Fibroblast of skin of left quadriceps (primary cell): ENCODE measurements around the gene LRRK2.
"Not testable (repeated sequence)": the region's sequence is repeated elsewhere in the genome, so short reads cannot be mapped to it uniquely, and the experiment has no call there.

ENCODE experiments used
- DNase-seq, 2 experiments: peaks; one replicate each; pipeline ENCODE4 v3.0.0-alpha.2; 2013; ENCODE audit warnings: low read depth in 2 of 2

LRRK2 gene

GRCh38 chr12:40224439-40225291 is at the start of gene LRRK2:
Gene LRRK2 (plus strand): TSS chr12:40224997. CDS start chr12:40225132, 135 bp downstream.
- DNase-seq: peak; percentile 27 to 34

DNA sequence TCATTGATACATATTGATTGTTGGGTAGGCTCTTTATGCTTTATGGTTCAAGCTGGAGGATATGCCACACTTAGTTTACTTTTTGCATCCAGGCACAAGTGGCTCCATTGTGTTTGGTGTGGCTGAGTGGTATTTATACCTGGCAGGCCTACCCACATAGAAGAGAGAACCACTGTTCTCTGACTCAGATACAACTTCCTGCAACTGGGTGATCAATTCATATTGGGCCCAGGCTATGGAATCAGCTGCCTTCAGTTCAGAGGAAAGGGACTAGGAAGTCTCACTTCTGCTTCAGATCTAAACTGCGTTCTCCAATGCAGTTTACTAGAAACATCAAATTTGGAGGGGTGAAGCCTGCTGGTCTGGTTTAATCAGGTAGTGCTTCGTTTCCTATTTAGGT is 49.8 kb upstream of the LRRK2 start:
- no peak for DNase-seq

- no peak for DNase-seq
Measured at GRCh38 chr12:40175489-40175888, 49.3 kb upstream of the LRRK2 start.

DNA sequence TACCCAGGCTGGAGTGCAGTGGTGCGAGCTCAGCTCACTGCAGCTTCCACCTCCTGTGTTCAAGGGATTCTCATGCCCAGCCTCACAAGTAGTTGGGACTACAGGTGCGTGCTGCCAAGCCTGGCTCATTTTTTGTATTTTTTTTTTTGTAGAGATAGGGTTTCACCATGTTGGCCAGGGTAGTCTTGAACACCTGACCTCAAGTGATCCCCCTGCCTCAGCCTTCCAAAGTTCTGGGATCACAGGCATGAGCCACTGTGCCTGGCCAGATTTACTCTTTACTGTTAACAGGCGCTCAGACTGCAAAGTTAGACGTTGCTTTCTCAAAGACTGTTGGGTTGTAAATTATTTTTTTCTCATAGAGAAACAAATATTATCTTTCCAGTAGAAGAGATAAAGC is 46.1 kb upstream of the LRRK2 start:
- DNase-seq: no peak

- DNase-seq: no peak
Measured at GRCh38 chr12:40181490-40181889, 43.3 kb upstream of the LRRK2 start.

GRCh38 chr12:40183715-40184114 is 41.1 kb upstream of the LRRK2 start:
- DNase-seq: no peak

GRCh38 chr12:40184493-40185302 is 40.1 kb upstream of the LRRK2 start:
- no peak for DNase-seq

DNA sequence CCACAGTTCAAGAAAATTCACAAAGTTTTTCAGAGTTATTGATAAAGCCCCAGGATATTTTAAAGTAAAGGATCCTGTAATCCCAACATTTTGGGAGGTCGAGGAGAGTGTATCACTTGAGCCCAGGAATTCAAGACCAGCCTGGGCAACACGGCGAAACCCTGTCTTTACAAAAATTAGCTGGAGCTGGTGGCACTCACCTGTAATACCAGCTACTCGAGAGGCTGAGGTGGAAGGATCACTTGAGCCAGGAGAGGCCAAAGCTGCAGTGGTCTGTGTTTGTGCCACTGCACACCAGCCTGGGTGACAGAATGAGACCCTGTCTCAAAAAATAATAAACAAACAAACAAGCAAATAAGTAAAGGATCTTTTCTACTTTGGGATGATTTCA is 39.5 kb upstream of the LRRK2 start:
- no peak for DNase-seq

GRCh38 chr12:40188558-40189320 is 36.1 kb upstream of the LRRK2 start:
- DNase-seq: no peak

DNA sequence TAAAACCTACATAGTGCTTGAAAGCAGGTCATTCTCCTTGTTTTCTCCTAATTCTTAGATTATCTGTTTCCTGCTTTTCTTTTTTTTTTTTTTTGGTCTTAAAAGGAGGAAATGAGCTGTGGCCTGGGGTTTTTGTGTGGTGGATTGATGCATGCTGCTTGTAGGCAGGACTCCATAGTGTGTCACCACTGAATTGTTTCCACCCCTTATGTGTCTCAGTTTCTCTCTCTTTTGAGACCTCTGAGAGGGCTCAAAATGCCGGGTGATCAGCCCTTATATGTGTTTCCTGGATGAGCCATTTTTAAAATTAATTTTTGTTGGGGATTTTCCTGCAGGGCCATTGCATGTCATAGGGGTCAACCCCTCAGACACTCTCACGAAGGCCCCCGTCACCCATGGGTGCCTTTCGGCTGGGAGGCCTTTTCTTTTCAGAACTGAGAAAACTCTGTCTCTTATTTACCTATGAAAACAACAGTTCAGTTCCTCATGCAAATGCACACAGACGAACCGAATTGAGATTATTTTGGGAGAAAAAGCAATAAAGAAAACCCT is 32.0 kb upstream of the LRRK2 start:
- DNase-seq: no peak

- no peak for DNase-seq
Measured at GRCh38 chr12:40194846-40195245, 30.0 kb upstream of the LRRK2 start.

GRCh38 chr12:40197590-40197989 is 27.2 kb upstream of the LRRK2 start:
- DNase-seq: no peak

- no peak for DNase-seq
Measured at GRCh38 chr12:40198601-40199000, 26.2 kb upstream of the LRRK2 start.

GRCh38 chr12:40202095-40203059 is 22.4 kb upstream of the LRRK2 start:
- DNase-seq: no peak

GRCh38 chr12:40203060-40203430 is 21.8 kb upstream of the LRRK2 start:
- DNase-seq: no peak

DNA sequence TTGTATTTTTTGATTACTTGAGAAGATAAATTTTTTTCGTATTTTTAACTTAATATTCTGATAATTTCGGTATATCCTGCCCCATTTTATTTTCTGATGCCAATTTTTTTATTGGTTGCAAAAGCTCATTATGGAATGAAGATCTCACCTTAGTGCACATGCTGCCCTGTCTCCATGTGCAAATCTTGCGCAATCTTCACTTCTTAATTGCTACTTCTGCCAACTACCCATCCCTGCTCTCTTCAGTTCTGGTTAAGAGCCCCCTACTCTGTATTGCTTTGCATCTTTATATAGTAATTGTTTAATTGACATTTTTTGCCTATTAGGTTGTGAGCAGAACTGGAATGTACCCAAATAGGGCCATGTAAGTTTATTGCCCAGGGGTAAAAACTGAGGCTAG is 20.5 kb upstream of the LRRK2 start:
- DNase-seq: no peak

DNA sequence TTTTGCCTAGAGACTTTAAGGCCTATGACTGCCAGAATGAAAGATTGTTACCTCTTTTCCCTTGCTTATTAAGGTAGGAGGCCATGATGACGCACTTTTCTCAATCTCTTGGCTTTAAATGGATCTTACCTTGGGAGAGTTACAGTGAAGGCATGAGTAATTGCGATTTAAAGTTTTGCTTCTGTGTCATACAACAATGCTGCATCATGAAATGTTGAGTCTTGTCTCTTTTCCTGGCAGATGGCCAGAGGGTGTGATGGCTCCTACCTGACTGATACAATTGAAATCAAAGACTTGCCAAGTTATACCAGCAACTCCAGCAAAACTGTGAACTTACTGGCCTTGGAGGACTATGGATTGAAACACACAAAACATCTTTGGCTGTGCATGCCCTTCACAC is 17.2 kb upstream of the LRRK2 start:
- DNase-seq: no peak

GRCh38 chr12:40208707-40209446 is 15.9 kb upstream of the LRRK2 start:
- DNase-seq: no peak

GRCh38 chr12:40209886-40210285 is 14.9 kb upstream of the LRRK2 start:
- DNase-seq: no peak

- not testable (repeated sequence) for DNase-seq
Measured at GRCh38 chr12:40211186-40211585, 13.6 kb upstream of the LRRK2 start.
